ENCODE results near the gene PLEKHA4.

DNA sequence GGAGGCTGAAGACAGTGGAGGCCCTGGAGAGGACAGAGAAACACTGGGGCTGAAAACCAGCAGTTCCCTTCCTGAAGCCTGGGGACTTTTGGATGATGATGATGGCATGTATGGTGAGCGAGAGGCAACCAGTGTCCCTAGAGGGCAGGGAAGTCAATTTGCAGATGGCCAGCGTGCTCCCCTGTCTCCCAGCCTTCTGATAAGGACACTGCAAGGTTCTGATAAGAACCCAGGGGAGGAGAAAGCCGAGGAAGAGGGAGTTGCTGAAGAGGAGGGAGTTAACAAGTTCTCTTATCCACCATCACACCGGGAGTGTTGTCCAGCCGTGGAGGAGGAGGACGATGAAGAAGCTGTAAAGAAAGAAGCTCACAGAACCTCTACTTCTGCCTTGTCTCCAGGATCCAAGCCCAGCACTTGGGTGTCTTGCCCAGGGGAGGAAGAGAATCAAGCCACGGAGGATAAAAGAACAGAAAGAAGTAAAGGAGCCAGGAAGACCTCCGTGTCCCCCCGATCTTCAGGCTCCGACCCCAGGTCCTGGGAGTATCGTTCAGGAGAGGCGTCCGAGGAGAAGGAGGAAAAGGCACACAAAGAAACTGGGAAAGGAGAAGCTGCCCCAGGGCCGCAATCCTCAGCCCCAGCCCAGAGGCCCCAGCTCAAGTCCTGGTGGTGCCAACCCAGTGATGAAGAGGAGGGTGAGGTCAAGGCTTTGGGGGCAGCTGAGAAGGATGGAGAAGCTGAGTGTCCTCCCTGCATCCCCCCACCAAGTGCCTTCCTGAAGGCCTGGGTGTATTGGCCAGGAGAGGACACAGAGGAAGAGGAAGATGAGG is 5.3 kb upstream of the PLEKHA4 start:
- TF ChIP-seq, protein P1, sequence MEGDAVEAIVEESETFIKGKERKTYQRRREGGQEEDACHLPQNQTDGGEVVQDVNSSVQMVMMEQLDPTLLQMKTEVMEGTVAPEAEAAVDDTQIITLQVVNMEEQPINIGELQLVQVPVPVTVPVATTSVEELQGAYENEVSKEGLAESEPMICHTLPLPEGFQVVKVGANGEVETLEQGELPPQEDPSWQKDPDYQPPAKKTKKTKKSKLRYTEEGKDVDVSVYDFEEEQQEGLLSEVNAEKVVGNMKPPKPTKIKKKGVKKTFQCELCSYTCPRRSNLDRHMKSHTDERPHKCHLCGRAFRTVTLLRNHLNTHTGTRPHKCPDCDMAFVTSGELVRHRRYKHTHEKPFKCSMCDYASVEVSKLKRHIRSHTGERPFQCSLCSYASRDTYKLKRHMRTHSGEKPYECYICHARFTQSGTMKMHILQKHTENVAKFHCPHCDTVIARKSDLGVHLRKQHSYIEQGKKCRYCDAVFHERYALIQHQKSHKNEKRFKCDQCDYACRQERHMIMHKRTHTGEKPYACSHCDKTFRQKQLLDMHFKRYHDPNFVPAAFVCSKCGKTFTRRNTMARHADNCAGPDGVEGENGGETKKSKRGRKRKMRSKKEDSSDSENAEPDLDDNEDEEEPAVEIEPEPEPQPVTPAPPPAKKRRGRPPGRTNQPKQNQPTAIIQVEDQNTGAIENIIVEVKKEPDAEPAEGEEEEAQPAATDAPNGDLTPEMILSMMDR (IDR thresholded peaks at IDR 0.05): no peak
- TF ChIP-seq TCF7L2 (IDR thresholded peaks at IDR 0.05; ENCODE audit: low read depth, low read length): no peak
- TF ChIP-seq POLR2AphosphoS5 (IDR thresholded peaks at IDR 0.05; ENCODE audit: low read depth, low read length): no peak
- TF ChIP-seq, protein P2, sequence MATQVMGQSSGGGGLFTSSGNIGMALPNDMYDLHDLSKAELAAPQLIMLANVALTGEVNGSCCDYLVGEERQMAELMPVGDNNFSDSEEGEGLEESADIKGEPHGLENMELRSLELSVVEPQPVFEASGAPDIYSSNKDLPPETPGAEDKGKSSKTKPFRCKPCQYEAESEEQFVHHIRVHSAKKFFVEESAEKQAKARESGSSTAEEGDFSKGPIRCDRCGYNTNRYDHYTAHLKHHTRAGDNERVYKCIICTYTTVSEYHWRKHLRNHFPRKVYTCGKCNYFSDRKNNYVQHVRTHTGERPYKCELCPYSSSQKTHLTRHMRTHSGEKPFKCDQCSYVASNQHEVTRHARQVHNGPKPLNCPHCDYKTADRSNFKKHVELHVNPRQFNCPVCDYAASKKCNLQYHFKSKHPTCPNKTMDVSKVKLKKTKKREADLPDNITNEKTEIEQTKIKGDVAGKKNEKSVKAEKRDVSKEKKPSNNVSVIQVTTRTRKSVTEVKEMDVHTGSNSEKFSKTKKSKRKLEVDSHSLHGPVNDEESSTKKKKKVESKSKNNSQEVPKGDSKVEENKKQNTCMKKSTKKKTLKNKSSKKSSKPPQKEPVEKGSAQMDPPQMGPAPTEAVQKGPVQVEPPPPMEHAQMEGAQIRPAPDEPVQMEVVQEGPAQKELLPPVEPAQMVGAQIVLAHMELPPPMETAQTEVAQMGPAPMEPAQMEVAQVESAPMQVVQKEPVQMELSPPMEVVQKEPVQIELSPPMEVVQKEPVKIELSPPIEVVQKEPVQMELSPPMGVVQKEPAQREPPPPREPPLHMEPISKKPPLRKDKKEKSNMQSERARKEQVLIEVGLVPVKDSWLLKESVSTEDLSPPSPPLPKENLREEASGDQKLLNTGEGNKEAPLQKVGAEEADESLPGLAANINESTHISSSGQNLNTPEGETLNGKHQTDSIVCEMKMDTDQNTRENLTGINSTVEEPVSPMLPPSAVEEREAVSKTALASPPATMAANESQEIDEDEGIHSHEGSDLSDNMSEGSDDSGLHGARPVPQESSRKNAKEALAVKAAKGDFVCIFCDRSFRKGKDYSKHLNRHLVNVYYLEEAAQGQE (IDR thresholded peaks at IDR 0.05; ENCODE audit: insufficient read depth in 1 of 2, low read depth in 2 of 2, low read length in 1 of 2): no peak
